ENCODE data around the gene MIER2. TPM values are rescaled to one million over a fixed set of nuclear protein-coding genes. Genes with fewer than 3 reads are reported as not detected.

MIER2 gene
- polyA plus RNA-seq, 3 donors: 3.6 to 21.9 (median 6.9) TPM

- intact Hi-C loops (cut with micrococcal nuclease): no loop called here
- H3K27ac Mint-ChIP-seq: no peak overlapping the region
Measured at GRCh38 chr19:371501-372168, 27.0 kb upstream of the MIER2 start.

GRCh38 chr19:370641-371330, 26.2 kb upstream of the MIER2 start:
- Histone ChIP-seq H2AFZ (ENCODE audit: insufficient read depth, low read depth, low read length, poor library complexity, severe bottlenecking) (no peak overlapping the region), H3K4me2 (replicated peaks; ENCODE audit: extremely low read depth, low read length, poor library complexity, severe bottlenecking) (no peak overlapping the region), H3K36me3 (replicated peaks in 1 of 2; ENCODE audit: control insufficient read depth in 1 of 2, insufficient read depth in 2 of 2, low read length in 2 of 2) (no peaks in the 10 kb centered on the region), H3K9ac (ENCODE audit: insufficient read depth, low read length, poor library complexity, severe bottlenecking) (no peak overlapping the region), H3K79me2 (ENCODE audit: insufficient read depth, low read length) (no peaks in the 10 kb centered on the region), H3K27ac (ENCODE audit: low read depth in 1 of 2, low read length in 2 of 2) (no peak overlapping the region), H3K4me3 (replicated peaks in 1 of 3; ENCODE audit: low read depth in 2 of 3, low read length in 3 of 3) (no peak overlapping the region), H3K27me3 (ENCODE audit: control insufficient read depth in 2 of 2, insufficient read depth in 2 of 2, low read length in 2 of 2) (no peaks in the 10 kb centered on the region), H4K20me1 (ENCODE audit: insufficient read depth, low read length) (no peaks in the 10 kb centered on the region), H3K4me1 (ENCODE audit: control insufficient read depth in 1 of 2, insufficient read depth in 2 of 2, low read length in 2 of 2) (no peaks in the 10 kb centered on the region), H3K9me3 (replicated peaks in 1 of 2; ENCODE audit: control insufficient read depth in 1 of 2, insufficient read depth in 1 of 2, low read length in 2 of 2) (no peaks in the 10 kb centered on the region)
- intact Hi-C loops (cut with micrococcal nuclease): no loop called here
- peaks cover 0 to 3% (median 2%) of the 10 kb centered on the region in 7 donors for H3K9me3 Mint-ChIP-seq
- H3K27ac Mint-ChIP-seq: no peak overlapping the region
- DNase-seq: no peak
- no peak for TF ChIP-seq CTCF (IDR thresholded peaks at IDR 0.05)
- no peaks in the 10 kb centered on the region for H3K36me3 Mint-ChIP-seq
- WGBS (ENCODE audit: insufficient coverage): 93% methylated on average over 39 of the region's 43 CpGs
- no peaks in the 10 kb centered on the region for H3K4me1 Mint-ChIP-seq
- H3K27me3 Mint-ChIP-seq (ENCODE audit: low read depth in 3 of 3): peaks cover 11 to 34% (median 17%) of the 10 kb centered on the region in 3 donors
- H3K4me3 Mint-ChIP-seq: no peak overlapping the region

More at GRCh38 chr19:371501-372168, 27.0 kb upstream of the MIER2 start:
- Histone ChIP-seq H3K79me2 (ENCODE audit: insufficient read depth, low read length) (no peaks in the 10 kb centered on the region), H3K9me3 (replicated peaks in 1 of 2; ENCODE audit: control insufficient read depth in 1 of 2, insufficient read depth in 1 of 2, low read length in 2 of 2) (no peaks in the 10 kb centered on the region), H3K4me3 (replicated peaks in 1 of 3; ENCODE audit: low read depth in 2 of 3, low read length in 3 of 3) (no peak overlapping the region), H3K4me1 (ENCODE audit: control insufficient read depth in 1 of 2, insufficient read depth in 2 of 2, low read length in 2 of 2) (no peaks in the 10 kb centered on the region), H2AFZ (ENCODE audit: insufficient read depth, low read depth, low read length, poor library complexity, severe bottlenecking) (no peak overlapping the region), H3K9ac (ENCODE audit: insufficient read depth, low read length, poor library complexity, severe bottlenecking) (no peak overlapping the region), H3K4me2 (replicated peaks; ENCODE audit: extremely low read depth, low read length, poor library complexity, severe bottlenecking) (no peak overlapping the region), H3K27ac (ENCODE audit: low read depth in 1 of 2, low read length in 2 of 2) (no peak overlapping the region), H4K20me1 (ENCODE audit: insufficient read depth, low read length) (no peaks in the 10 kb centered on the region), H3K27me3 (ENCODE audit: control insufficient read depth in 2 of 2, insufficient read depth in 2 of 2, low read length in 2 of 2) (no peaks in the 10 kb centered on the region), H3K36me3 (replicated peaks in 1 of 2; ENCODE audit: control insufficient read depth in 1 of 2, insufficient read depth in 2 of 2, low read length in 2 of 2) (no peaks in the 10 kb centered on the region)
- Mint-ChIP-seq H3K4me3 (no peak overlapping the region), H3K36me3 (no peaks in the 10 kb centered on the region), H3K9me3 (peaks cover 0 to 4% (median 2%) of the 10 kb centered on the region in 7 donors), H3K27me3 (ENCODE audit: low read depth in 3 of 3) (peaks cover 11 to 36% (median 18%) of the 10 kb centered on the region in 3 donors), H3K4me1 (no peaks in the 10 kb centered on the region)
- no peak for TF ChIP-seq CTCF (IDR thresholded peaks at IDR 0.05)
- no peak for DNase-seq
- WGBS (ENCODE audit: insufficient coverage): 74% methylated on average over 12 of the region's 17 CpGs

Data from CD14-positive monocyte (primary cell).